GM19455 (cell line): Measurements from ENCODE around the gene NINJ1.

Experiments used
- ATAC-seq: cut with Tn5 transposase; IDR thresholded peaks from one replicate; pipeline ENCODE4 v1.9.1; 2021; ENCODE audit not compliant: unreplicated experiment

Gene NINJ1

GRCh38 chr9:93090091-93090655 is 43.9 kb downstream of the NINJ1 start:
- ATAC-seq: no peak

DNA sequence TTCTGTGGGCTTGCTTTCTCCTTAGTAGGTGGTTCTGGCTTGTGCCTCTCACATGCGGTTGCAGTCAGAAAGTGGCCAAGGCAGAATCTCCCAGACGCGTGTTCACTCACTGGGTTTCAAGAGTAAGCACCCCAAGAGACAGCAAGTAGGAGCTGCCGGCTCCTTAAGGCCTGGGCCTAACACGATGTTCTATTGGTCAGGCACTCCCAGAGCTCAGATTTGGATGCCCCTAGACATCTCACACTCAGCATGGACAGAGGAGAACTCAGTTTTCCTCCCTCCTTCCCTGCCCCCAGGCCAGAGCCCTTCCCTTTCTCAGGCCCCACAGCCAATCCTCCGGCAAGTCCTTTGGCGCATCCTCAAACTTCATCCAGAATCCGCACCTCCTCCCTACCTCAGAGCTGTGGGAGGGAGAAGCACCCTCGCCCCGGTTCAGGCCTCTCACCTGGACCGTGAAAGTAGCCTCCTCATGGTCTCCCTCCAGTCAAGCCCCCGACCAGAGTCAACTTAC is 44.5 kb downstream of the NINJ1 start:
- no peak for ATAC-seq

DNA sequence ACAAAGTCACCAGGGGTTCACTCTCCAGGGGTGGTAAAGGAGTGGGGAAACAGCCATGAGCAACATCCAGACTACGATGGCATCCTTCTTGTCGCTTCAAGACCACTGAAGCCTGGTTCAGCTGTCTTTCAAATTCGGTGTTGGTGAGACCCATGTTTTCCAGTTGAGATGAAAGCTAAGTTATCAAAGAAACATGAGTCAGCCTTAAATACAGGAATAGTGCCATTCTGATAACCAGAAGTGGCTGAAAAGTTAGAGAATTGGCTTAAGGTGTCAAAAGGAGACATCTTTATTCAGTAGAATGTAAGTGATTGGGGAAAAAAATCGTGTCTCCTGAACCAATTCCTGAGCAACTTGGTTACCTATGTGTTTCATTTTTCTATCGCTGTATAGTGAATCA is 45.0 kb downstream of the NINJ1 start:
- no peak for ATAC-seq

- ATAC-seq: no peak
Measured at GRCh38 chr9:93088656-93089015, 45.4 kb downstream of the NINJ1 start.

- no peak for ATAC-seq
Measured at GRCh38 chr9:93087971-93088655, 45.9 kb downstream of the NINJ1 start.

DNA sequence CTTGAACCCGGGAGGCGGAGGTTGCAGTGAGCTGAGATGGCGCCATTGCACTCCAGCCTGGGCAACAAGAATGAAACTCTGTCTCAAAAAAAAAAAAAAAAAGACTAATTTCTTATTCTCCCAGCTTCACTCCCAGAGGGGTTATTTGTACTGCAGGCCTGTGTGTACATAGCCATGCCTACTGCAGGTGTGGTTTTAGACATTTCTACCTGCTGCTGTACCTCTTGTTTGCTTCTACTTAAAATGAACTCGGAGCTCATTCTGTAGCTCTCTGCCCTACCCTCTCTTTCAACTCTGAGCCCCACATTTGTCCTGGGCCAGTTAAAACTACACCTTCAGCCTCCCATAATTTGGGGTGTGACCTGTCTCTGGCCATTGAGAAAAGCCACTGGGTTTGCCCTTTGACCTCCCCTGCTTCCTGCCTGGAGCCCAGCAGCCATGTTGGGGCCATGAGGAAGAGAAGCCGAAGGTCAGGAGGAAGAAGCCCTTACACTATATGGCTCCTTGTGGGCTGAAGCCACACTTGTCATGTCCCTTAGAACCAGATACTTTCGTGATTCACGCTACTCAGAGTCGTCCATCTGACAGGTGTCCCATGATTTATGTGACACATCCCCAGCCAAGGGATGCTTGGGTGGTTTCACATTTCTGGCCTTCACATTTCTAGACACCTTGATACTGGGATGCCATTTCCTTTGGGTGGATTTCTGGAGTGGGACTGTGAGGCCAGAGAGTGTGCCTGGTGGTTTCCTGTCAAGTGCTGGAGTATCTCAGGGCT is 47.4 kb downstream of the NINJ1 start:
- ATAC-seq: no peak

- no peak for ATAC-seq
Measured at GRCh38 chr9:93085676-93086075, 48.4 kb downstream of the NINJ1 start.

DNA sequence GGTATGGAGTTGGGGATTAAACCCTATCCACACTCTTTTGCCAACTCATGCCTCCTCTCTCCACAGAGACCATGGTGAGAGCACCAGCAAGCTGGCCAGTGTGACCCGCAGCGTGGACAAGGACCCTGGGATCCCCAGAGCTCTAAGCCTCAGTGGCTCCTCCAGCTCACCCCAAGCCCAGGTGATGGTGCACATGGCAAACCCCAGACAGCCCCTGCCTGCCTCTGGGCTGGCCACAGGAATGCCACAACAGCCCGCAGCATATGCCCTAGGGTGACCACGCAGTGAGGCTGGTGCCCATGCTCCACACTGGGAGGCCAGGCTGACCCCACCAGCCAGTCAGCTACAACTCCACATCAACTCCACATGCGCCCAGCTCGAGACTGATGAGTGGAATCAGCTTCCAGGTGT is 49.6 kb downstream of the NINJ1 start:
- no peak for ATAC-seq

DNA sequence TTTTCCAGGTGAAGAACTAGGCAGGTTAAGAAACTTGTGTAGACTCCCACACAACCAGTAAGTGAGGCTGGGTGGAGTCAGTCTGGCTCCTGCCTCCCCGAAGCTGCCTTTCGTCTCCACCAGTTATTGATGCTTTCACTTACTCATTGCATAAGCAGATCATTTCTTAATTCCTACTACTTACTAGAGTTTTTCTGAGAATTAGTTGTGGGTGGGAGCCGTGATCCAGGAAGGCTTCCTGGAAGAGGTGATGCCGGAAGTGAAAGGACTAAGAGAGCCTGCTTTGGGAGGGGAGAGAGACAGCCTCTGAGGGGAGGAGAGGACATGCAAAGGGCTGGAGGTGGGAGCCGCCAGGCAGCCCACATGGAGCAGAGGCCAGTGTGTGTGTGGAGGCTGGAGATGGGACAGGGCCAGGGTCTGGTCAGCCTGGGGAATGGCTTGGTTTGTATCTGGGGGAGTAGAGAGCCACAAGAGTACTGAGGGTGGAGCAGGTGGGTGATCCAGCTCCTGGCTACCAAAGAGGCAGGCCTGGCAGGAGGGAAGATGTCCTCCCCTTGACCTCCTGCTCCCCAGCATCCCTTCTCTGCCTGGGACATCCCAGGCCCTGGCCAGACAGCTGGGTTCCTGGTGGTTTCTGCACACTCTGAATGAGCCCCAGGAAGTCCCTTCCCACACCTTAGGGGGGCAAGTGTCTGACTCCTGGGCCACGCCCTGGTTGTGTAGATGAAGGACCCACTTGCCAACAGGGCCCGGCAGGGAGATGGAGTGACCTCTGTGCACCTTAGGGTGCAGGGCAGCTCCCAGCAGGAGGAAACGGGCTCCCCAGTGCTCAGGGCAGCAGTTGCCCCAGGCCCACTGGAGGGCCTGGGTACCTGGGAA is 50.2 kb downstream of the NINJ1 start:
- no peak for ATAC-seq

GRCh38 chr9:93082841-93083411 is 51.1 kb downstream of the NINJ1 start:
- ATAC-seq: no peak

GRCh38 chr9:93081931-93082330 is 52.1 kb downstream of the NINJ1 start:
- ATAC-seq: no peak

GRCh38 chr9:93081081-93081529 is 52.9 kb downstream of the NINJ1 start:
- no peak for ATAC-seq

DNA sequence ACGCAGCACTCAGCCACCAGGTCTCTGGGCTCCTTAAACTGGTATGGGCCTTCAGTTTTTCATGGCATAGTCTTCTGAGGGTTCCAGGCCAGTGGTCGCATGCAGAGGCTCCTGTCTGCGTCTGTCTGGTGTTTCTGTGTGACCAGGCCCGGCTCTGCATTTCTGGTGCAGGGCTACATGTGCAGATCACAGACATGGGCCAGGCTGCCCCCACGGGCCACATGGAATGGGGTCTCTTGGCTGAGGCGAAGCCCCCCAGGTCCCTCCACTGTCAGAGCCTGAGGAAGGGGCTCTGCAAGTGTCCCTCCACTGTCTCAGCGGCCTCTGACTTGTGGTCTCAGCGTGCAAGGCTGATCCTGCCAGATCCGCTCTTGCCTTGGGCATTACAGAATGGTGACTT is 53.6 kb downstream of the NINJ1 start:
- no peak for ATAC-seq

DNA sequence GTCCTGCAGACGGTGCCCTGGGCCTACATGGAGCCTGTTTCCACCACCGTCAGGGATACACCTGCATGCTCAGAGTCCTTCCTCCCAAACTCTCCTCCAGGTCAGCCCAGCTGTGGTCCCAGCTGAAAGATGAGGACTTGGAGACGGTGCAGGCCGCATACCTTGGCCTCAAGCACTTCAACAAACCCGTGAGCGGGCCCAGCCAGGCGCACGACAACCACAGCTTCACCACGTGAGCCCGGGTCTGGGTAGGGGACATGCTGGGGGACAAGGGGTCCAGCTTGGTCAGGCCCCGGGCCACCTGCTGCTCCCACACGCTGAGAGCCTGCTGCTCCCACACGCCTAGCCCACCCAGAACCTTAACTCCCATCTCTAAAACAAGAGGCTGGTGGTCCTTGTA is 54.7 kb downstream of the NINJ1 start:
- no peak for ATAC-seq

GRCh38 chr9:93077811-93078210 is 56.2 kb downstream of the NINJ1 start:
- ATAC-seq: no peak

GRCh38 chr9:93077367-93077766 is 56.7 kb downstream of the NINJ1 start:
- no peak for ATAC-seq

GRCh38 chr9:93076792-93077128 is 57.3 kb downstream of the NINJ1 start:
- ATAC-seq: no peak

GRCh38 chr9:93076101-93076791 is 57.8 kb downstream of the NINJ1 start:
- no peak for ATAC-seq

DNA sequence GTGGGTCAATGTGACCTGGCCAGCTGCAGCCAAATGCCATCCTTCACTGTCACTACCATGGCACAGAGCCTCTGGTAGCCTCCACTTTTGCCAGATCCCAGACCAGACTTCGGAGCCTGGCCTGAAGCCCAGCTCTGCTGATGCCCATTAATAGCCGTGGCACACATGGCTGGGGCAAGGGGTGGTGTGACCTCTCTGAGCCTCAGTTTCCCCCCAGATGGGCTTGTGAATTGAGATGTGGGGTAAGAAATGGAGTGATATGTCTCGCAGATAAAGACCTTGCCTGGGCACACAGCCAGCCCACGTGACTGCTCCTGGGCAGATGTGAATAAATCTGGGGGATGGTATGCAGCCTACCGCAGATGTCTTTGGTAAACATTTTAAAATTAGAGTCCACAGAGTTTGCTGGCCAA is 61.7 kb downstream of the NINJ1 start:
- ATAC-seq: no peak
